HL-60/S4 treated with retinoic acid at 250 ng/mL for 4 days and 3 days (cell line): ENCODE data around the gene VPS26C.

Experiments used
- in situ Hi-C: fragments of 300-500 bp; cut with MboI; formaldehyde crosslinking; loops from 2 replicates; pipeline ENCODE4 v1.7.0; 2022; ENCODE audit warnings: low sequenced_read_pairs

Gene VPS26C

DNA sequence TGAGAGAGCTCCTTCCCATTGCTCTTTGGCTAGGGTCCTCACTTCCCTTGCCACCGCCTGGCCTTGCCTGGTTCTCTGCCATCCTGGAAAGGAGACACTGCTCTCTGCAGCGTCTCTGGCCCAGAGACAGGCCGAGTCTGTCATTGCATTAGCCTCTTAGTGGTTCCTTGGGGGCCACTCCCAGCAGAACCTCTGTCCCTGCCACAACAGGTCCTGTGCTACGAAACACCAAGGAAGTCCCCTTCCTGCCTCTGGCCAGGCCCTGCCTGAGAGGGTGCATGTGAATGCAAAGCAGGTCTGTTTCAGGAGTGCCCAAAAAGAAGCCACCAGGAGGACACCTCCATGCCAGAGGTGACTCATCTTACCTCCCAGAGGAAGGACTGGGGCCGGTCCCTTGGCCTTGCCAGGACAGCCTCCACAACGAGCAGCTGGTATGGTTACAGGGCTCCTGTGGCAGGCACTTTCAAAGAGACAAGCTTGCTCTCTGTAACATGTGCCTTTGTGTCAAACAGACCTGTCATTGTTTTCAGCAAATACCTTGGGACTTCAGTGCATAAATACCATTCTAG, 59.6 kb downstream of the VPS26C start:
- in situ Hi-C loops: no loop called here

DNA sequence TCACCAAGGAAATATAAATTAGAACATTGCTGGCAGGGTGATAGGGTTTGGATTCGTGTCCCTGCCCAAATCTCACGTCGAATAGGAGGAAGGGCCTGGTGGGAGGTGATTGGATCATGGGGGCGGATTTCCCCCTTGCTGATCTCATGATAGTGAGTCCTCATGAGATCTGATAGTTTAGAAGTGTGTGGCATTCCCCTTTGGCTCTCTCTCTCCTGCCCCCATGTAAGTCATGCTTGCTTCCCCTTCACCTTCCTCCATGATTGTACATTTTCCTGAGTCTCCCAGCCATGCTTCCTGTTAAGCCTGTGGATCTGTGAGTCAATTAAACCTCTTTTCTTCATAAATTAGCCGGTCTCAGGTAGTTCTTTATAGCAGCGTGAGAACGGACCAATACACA, 60.6 kb downstream of the VPS26C start:
- in situ Hi-C loops: no loop called here

DNA sequence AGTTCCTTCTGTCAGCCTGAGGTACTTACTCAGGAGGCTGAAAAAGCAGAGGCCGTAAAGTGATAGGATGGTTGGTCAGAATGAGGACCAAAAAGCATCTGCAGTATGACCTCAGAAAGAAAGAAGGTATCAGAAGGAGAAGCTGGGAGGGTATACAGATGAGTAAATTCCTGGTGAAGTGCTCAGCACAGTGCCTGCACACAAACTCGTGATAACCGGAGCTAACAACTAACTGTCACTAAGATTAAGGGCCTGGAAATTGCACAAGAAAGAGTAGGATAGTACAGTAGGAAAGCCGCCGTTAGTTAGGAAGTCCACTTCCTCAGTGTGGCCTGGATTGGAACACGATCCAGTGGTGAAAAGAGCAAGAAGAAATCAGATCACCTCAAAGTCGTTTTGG, 62.6 kb downstream of the VPS26C start:
- in situ Hi-C loops: no loop called here

DNA sequence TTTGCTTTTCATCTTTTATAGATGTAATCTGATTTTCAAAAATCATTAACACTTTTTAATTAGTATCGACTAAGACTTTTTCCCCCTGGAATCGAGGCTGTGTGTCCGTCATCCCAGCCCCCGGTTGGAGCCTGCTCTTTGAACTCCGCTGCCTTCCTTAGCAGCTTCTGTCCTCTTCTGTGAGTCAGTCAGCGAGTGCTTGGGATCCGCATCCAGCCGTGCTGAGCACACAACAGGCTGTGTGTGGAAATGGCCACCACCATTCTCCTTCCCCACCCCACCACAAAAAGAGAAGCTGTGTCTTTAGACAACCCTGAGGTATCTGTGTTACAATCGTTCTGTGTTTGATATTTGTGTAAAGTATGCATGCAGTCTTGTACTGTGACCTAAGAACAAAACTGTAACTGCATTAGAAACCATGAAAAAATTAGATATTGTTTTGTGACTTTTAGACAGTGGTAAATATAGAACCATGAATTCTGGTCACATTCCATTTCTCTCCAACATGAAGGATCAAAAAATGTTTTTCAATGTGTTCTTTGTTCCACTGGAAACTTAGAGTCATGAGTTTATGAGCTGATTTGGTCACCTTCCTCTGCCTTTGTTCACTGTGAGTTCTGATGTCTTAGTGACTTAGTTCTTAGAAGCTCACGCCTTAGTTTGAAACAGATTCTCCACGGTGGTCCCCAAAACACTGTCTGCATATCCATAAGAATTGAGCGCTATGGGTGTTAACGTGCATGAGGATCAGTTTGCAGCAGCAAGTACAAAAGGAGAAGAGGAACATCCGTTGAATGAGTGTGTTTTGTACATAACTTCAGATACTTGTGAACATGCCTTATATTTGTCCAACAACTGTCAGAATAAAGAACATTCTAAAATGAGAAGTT, 64.7 kb downstream of the VPS26C start:
- in situ Hi-C loops: no loop called here

DNA sequence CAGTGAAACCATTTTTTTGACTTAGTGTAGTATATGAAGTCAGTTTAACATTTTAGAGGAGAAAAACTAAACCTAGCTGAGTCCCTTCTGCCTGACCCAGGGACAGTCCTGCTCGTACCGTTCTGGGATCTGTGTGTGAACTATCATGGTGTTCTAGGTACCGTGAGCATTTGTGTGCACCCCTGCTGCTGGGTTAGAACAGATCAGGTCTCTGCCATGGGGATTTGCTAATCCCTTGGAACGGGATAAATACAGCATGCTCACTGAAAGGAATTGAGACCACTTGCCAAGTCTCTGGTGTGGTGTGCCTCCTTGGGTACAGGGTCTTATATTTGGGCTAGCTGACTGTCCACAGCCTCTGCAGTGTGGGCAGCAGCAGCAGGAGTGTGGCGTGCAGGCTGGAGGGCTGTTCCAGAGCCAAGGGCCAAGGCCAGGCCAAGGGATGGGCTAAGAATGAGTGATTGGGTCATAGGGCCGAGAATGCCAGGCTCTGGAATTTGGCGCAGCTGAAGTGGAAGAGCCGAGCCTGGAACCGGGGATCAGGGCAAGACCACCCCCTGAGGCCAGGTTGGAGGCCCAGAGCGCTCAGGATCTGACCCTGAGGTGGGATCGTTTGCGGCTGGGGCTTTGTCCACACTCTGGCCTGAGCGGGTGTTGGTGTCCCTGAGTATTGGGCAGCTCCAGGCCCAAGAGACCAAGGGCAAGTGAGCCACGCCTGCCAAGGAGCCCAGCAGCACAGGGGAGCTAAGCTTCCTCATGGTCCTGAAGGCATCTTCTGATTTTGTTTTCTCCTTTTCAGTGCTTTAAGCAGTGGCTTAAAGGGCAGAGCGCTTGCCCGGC, 66.3 kb downstream of the VPS26C start:
- in situ Hi-C loops: no loop called here

DNA sequence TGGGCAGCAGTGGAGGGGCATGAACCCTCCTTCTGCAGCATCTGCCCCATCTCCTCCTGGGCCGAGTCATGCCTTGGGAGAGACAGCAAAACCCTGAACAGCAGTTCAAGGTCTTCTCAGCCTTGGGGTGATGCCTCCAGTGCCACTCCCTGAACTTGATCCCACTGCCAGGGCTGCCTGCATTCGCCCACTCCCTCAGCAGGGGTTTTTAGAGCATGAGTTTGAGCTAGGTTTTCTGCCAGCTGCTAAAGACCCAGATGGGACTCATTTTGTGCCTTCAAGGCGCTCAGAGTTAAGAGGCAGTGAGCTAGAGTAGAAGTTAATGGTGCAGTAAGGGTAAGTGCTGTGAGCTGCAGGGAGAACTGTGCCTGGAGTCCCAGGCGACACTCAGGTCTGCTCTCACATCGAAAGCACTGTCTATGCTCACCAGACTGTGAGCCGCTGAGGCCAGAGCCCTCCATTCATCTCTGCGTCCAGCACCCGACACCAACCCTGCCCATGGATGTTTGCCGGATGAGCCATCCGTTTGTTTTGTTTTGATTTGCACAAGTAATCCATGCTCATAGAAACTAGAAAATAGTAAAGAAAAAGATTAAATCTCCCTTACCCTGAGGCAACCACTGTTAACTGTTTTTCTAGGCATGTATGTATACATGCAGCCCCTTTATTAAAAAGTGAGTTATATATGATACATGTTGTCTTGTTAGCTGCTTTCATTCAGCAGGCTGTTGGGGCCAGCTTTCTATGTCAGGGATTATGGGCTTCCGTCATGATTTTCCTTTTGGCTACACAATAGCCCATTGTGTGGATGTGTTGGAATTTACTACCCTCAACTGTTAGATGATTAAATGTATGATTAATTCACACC, 67.8 kb downstream of the VPS26C start:
- in situ Hi-C loops: no loop called here

DNA sequence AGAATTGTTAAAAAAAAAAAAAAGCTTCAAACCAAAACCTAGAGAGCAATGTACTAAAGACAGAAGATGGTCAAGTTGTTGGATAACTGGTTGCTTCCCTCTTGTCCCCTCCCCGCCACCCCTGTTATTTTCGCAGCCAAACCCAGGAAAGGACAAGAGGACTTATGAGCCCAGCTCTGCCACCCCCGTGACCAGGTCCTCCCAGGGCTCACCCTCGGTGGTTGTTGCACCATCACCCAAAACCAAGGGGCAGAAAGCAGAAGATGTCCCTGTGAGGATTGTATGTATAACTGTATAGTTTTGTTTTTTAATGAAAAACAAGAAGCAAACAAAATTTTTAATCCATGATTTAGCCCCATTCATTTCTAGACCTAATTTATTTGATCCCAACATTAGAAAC, 69.4 kb downstream of the VPS26C start:
- in situ Hi-C loops: no loop called here

DNA sequence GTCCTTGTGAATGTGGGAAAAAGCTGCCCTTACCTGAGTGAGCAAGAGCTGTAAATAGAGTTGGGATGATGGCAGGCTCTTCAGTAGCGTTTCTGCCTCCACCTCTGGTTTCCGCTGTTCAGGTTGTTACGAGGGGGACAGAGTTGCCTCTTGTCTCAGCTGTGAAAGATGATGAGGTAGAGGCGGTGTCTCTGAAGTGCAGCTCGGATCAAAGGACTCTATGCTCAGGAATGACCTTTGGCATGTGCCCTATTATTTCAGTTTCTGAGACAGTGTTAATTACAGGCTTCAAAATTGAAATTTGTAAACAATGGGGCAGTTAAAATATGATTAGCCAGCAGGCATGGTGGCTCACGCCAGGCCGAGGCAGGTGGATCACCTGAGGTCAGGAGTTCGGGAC, 70.3 kb downstream of the VPS26C start:
- in situ Hi-C loops: no loop called here

DNA sequence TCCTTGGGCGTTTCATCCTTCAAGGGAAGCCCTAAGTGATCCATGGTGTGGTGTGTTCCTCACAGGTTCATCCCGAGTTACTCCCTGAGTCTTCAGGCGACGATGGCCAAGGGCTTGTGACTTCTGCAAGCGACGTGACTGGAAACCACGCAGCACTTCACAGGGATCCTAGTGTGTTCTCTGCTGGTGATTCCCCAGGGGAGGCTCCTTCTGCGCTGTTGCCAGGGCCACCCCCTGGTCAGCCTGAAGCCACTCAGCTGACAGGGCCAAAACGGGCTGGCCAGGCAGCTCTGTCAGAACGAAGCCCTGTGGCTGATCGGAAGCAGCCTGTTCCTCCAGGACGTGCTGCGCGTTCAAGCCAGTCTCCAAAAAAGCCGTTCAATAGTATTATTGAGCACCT, 71.5 kb downstream of the VPS26C start:
- in situ Hi-C loops: no loop called here

DNA sequence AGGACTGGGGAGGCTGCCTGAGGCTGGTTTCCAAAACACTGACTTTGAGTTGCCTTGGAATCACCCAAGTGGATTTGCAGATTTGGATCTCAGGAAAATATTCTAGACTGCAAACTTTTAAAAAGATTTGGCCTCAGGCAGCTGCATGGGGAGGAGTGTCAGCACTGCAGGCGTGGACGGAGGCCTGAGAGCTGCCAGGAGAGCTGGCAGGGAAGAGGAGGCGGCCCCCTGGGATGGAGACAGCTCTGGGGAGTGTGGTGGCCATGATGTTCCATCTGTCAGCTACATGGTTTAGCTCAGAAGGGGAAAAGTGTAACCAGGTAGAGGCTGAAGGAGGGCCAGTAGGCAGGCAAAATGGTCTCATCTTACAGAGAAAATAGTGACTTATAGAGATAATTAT, 72.1 kb downstream of the VPS26C start:
- in situ Hi-C loops: no loop called here

DNA sequence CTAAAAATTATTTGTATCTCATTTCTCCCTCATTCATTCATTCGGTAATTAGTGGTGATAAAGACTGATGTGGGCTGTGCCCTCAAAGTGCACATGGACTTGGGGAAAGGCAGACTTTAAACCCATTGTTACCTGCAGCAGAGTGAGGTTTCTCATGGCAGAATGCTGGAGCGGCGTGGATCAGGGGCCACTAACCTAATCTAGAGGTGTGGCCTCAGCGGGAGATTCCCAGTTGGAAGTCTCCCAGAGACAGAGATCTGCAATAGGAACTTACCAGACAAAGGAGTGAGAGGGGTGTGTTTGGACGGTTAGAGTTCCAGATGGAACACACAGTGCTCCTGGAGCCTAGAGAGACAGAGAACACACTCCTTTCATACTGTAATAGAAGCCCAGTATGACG, 73.5 kb downstream of the VPS26C start:
- in situ Hi-C loops: no loop called here

DNA sequence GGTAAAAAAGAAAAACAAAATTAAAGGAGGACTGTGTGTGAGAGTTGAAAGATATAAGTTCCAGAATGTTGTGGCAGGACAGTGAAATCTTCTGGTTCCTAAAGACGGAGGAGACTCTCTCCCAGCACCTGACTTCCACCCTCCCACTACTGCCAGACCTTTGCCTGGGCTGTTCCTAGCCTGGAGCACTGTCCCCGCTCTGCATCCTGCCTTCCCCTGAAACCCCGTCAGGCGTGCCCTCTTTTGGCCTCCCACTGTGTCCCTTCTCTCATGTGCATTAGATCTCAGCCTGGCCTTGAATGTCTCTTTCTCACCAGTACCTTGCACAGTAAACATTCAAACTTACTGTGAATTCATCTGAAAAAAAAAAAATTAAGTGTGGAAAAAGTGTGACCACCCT, 74.1 kb downstream of the VPS26C start:
- in situ Hi-C loops: no loop called here

DNA sequence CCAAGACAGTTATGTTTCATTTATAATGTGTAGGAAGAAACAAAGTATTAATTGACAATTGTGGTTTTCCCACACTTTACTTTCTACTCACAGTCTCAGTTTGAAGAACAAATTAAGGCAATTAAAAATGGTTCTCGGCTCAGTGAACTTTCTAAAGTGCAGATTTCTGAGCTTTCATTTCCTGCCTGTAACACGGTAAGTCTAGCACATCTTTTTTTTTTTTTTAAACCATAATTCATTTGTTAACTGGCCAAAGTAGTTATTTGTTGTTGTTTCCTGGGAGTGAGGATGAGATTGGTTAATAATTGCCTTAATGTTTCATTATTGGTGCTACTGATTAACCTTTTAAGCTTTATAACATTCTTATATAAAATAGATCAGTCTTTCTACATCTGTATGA, 75.1 kb downstream of the VPS26C start:
- in situ Hi-C loops: no loop called here

DNA sequence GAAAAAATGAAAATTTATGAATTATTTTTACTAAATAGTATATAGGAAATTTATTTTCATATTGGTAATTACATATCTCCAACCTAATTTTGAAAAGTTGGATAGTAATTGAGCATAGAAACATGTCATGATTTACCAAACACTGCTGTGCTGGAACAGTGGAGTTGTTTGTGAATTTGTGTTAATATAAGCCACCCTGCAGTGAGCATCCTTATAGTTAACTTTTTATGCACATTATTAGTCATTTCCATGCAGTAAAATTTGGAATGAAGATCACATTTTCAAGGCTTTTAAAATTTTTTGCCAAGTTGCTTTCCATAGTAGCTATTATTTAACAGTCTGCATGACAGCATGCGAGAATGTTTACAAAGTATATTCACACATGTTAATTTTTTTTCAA, 78.3 kb downstream of the VPS26C start:
- in situ Hi-C loops: no loop called here

DNA sequence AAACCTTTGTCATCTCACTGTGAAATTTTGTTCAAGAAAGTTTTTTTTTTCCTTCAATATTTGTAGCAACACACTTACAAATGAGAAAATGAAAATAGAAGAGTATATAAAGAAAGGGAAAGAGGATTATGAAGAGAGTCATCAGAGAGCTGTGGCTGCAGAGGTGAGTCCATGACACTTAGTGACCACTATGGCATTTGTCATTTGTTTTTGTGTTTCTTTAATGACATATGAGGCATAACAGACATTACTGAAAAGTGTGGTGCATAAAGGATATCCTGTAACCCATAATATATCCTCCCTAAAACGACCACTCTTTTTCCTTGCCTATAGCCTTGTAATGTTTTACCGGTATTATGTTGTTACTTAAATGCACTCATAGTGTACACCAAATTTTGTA, 80.2 kb downstream of the VPS26C start:
- in situ Hi-C loops: no loop called here

DNA sequence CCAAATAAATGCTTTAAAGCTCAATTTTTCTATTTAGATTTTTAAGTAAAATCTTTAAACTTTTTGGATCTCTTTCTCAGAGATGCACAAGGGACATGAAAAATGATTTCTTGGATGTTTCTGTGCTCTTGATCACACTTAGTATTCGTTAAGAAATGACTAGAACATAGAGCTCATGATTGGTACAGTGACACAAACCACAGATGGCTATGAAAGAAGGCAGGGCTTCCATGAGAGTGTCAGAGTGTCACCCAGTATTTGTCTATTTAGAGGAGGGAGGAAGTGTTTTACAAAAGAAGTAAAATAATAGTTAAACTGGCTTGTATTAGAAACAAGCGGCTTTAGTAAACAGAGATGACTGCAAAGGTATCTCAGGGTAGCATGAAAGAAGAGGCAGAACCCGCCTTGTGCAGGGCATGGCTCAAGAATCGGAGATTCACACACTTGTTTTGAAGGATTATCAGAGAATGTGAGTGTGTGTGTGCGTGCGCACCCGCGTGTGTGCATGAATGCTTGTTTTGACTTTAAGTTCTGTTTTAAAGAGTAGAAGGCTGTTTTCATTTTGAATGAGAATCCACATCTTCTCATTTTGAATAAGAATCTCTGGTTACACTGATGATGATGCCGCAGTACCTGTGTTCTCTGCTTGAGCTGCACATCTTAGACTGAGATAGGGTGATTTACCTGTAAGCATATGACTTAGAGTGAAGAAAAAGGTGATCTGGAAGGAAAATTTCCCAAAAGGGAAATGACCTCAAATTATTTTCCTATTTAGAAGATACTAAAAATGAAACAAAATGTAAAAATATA, 82.1 kb downstream of the VPS26C start:
- in situ Hi-C loops: no loop called here

DNA sequence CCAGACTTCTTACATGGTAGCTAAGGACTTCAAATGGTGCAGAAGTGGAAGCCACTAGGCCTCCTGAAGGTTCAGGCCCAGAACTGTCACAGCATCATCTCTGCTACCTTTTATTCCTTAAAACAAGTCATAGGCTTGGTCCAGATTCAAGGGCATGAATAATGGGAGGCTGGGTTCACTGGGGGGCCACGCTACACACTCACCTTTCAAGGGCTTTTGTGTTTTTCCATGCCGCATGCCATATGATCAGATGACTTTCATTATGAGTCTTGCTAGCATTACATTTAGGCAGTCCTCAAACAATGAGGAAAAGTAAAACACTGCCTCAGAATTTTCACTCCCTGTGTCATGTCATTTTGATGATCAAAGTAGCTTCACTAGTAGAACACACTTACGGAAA, 83.4 kb downstream of the VPS26C start:
- in situ Hi-C loops: no loop called here

DNA sequence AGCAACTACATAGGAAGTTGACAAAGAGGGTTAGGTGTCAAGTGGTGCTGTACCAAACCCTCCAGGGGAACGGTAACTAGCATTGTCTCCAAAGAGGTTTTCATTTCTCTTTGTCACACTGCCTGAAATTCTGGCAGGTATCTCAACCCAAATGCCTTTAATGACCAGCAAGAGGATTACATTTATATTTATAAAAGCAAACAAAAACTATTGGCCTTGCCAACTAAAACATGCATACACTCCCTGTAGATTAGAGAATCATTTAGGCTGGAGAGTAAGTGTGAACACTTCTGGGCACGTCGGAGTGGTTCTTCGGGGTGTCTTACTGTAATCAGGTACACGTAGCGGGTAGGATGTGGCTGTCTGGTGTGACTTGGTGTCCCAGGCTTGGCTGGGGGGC, 84.9 kb downstream of the VPS26C start:
- in situ Hi-C loops: no loop called here

DNA sequence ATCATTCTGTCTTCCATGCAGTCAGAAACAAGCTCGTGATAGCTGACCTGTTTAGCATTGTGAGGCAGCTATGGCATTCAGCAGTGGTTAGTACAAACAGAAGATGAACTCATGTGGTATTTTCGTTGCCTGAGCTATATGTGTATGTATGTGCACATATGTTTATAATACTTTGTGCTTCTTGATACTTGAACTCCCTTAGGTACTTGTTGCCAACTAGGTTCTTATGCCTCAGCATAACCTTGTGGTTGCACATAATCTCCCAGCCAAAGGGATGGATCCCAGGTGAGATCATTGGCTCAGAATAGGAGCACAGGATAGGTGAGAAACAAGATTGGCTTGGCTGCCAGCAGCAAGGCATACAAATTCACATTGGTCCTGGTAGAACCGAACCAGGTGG, 86.1 kb downstream of the VPS26C start:
- in situ Hi-C loops: no loop called here

DNA sequence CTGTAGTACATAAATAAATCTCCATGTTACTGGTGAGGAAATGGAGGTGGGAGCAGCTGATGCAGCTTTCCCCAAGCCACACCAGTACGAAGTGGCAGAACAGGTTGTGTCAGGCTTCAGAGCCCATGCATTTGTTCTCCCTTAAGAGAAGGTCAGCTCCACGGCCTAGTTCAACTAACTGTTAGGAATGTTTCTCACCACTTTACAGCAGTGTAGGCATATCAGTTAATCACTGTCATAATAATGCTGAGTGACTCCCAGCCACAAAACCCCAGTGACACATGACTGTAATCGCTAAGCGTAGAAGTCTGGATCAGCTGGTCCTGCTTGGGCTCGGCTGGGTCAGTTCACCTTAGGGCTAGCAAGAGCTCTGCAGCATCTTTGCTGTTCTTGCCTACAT, 90.4 kb downstream of the VPS26C start:
- in situ Hi-C loops: no loop called here
